ENCODE data around the gene CMSS1.

CMSS1 gene

GRCh38 chr3:99920481-99921376 lies 103.1 kb downstream of the CMSS1 start:
- TF ChIP-seq CTCF (conservative IDR thresholded peaks at IDR 0.05; ENCODE audit: control insufficient read depth, insufficient read depth, low read depth, low read length): no peak
- peak; percentile 77 for DNase-seq (ENCODE audit: low read depth)
- H3K4me3 ChIP-seq (ENCODE audit: control insufficient read depth, low read depth, low read length): no peak overlapping the region

DNA sequence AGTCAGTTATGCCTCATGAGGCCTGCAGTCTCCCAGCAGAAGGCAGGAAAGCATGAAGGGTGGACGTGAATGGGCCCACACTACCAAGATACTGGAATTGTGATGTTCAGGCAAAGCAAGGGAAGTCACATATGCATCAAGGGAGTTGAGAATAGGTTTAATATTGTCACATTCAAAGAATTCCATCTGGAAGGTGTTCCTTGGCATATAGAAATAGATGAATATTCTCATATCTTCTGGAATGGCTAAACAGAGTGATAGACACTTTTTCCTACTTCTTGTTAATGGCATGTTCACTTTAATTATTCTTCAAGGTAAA lies 103.7 kb downstream of the CMSS1 start:
- TF ChIP-seq CTCF (conservative IDR thresholded peaks at IDR 0.05; ENCODE audit: control insufficient read depth, insufficient read depth, low read depth, low read length): no peak
- H3K4me3 ChIP-seq (ENCODE audit: control insufficient read depth, low read depth, low read length): no peak overlapping the region
- no peak for DNase-seq (ENCODE audit: low read depth)

- peak; percentile 35 for DNase-seq (ENCODE audit: low read depth)
- TF ChIP-seq CTCF (conservative IDR thresholded peaks at IDR 0.05; ENCODE audit: control insufficient read depth, insufficient read depth, low read depth, low read length): no peak
- H3K4me3 ChIP-seq (ENCODE audit: control insufficient read depth, low read depth, low read length): no peak overlapping the region
Measured at GRCh38 chr3:99921986-99922385, 104.3 kb downstream of the CMSS1 start.

- no peak overlapping the region for H3K4me3 ChIP-seq (ENCODE audit: control insufficient read depth, low read depth, low read length)
- no peak for TF ChIP-seq CTCF (conservative IDR thresholded peaks at IDR 0.05; ENCODE audit: control insufficient read depth, insufficient read depth, low read depth, low read length)
- DNase-seq (ENCODE audit: low read depth): no peak
Measured at GRCh38 chr3:99923873-99924272, 106.2 kb downstream of the CMSS1 start.

DNA sequence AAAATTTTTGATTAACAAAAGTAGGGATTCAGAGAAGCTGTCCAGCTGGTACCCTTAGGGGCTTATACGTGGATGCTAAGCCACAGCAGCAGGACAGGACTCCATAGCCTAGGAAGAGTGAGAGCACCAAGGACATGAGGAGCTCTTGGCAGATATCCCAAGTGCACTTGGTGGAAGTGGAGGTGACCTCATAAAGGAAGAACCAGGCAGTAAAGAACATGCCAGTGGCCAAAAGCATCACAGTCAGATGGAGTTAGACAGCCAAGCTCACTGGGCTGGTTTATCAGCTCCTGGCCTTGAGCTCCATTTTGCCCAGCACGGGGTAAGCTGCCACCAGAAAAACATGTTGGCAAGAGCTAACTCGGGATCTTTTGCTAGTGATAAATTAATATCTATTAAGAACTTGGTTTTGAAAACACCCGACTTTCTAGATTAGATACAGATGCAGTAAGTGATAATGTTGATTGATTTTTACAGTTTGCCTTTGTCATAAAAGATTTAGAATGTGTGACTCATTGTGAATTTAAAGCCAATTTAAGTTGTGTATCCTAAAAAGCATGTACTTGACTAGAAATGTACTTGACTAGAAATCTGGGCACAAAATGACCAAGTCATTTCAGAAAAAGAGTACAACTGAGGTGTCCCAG lies 108.0 kb downstream of the CMSS1 start:
- no peak for TF ChIP-seq CTCF (conservative IDR thresholded peaks at IDR 0.05; ENCODE audit: control insufficient read depth, insufficient read depth, low read depth, low read length)
- H3K4me3 ChIP-seq (ENCODE audit: control insufficient read depth, low read depth, low read length): no peak overlapping the region
- DNase-seq (ENCODE audit: low read depth): peak; percentile 95

DNA sequence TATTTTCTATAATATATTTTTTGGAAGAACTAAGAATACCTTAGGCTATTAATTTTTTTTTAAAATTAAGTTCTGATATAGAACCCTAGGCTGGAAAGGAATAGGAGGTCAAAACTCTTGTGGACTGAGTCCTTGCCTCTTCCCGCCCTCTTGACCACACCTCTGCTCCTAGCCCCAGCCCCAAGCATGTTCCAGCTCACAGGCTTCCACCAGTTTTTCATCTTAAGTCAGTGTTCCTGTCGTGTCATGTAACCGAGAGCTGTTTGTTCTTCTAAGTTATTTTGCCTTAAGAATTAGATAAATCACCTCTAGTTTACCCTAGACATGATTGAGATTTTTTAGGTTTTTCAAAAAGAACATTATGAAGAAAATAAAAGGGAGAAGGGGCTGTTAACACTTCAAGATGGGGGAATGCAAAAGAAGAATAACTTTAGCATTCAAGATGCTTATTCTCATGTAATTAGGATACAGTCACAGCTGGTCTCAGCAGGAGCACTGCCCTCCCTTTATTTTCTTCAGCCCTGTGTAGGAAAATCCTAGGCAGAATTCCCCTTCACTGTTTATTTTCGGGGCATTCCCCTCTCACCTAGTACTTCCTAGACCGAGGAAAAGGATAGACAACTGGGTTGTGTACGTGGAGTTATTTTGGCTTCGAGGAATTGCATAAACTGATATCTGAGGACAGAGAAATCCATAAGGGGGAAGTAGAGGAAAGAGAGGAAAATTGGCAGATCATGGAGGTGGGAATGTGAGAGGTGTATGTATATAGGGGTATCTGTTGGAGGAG lies 110.2 kb downstream of the CMSS1 start:
- no peak overlapping the region for H3K4me3 ChIP-seq (ENCODE audit: control insufficient read depth, low read depth, low read length)
- no peak for DNase-seq (ENCODE audit: low read depth)
- TF ChIP-seq CTCF (conservative IDR thresholded peaks at IDR 0.05; ENCODE audit: control insufficient read depth, insufficient read depth, low read depth, low read length): no peak
